H1 (cell line): ENCODE results near the gene NKD2. TPM values are rescaled to one million over a fixed set of nuclear protein-coding genes. Genes with fewer than 3 reads are reported as not detected.
A peak's percentile ranks its signal among the peaks of the same experiment; 100 is the strongest.

Source experiments
- ATF3 ChIP-seq: IDR thresholded peaks from 2 replicates; pipeline ENCODE4 v1.6.1; 2011; ENCODE audit warnings: low read depth, mild to moderate bottlenecking, low read length; ENCODE audit not compliant: insufficient read depth
- BRCA1 ChIP-seq: IDR thresholded peaks from 2 replicates; pipeline ENCODE4 v1.6.1; 2012; ENCODE audit warnings: low read depth, low read length, improper control_type of control experiment
- CBX8 ChIP-seq: fragments of 300-800, 300-1000 bp; sonication (generic); IDR thresholded peaks from 2 replicates; pipeline ENCODE4 v1.7.1; 2016; ENCODE audit warnings: low read depth, low read length, borderline replicate concordance
- CEBPB ChIP-seq: IDR thresholded peaks from 2 replicates; pipeline ENCODE4 v1.6.1; 2012; ENCODE audit warnings: low read depth, low read length
- CREB1 ChIP-seq: IDR thresholded peaks from 2 replicates; pipeline ENCODE4 v1.6.1; 2012; ENCODE audit warnings: inconsistent platforms
- CTCF ChIP-seq, 3 experiments: IDR thresholded peaks; 1 replicate in 2 of 3; 2 replicates in 1 of 3; pipeline versions ENCODE4 v1.5.1 to v1.6.1; 2011; ENCODE audit warnings: low read length in 3 of 3, mild to moderate bottlenecking in 3 of 3, inconsistent platforms in 2 of 3, low read depth in 1 of 3, moderate library complexity in 1 of 3; ENCODE audit not compliant: insufficient read depth in 1 of 3; ENCODE audit errors: control extremely low read depth in 1 of 3
- GABPA ChIP-seq: IDR thresholded peaks from 2 replicates; pipeline ENCODE4 v1.6.1; 2011; ENCODE audit warnings: mild to moderate bottlenecking, low read length, moderate library complexity, borderline replicate concordance; ENCODE audit not compliant: insufficient read depth
- KDM5A ChIP-seq: fragments of 200-600 bp; IDR thresholded peaks from 2 replicates; pipeline ENCODE4 v1.7.1; 2012; ENCODE audit warnings: mild to moderate bottlenecking, low read length, inconsistent platforms, mixed read lengths
- NRF1 ChIP-seq: IDR thresholded peaks from 2 replicates; pipeline ENCODE4 v1.6.1; 2011; ENCODE audit warnings: mild to moderate bottlenecking, low read depth, low read length, improper control_type of control experiment
- RAD21 ChIP-seq, 2 experiments: IDR thresholded peaks in 1 of 2; conservative IDR thresholded peaks in 1 of 2; 2 replicates each; pipeline ENCODE4 v1.6.1; 2011; ENCODE audit warnings: low read depth in 2 of 2, low read length in 2 of 2, improper control_type of control experiment in 1 of 2, inconsistent platforms in 1 of 2, mild to moderate bottlenecking in 1 of 2, moderate library complexity in 1 of 2
- RFX5 ChIP-seq: IDR thresholded peaks from 2 replicates; pipeline ENCODE4 v1.6.1; 2011; ENCODE audit warnings: low read depth, low read length, improper control_type of control experiment, borderline replicate concordance
- RNF2 ChIP-seq: fragments of 200-900, 300-1000 bp; sonication (generic); IDR thresholded peaks from 2 replicates; pipeline ENCODE4 v1.7.1; 2016; ENCODE audit warnings: borderline replicate concordance, low read depth, mild to moderate bottlenecking, antibody characterized with exemption, low read length; ENCODE audit not compliant: poor library complexity, severe bottlenecking; ENCODE audit errors: missing control alignments
- SIRT6 ChIP-seq: IDR thresholded peaks from one replicate; pipeline ENCODE4 v1.7.1; 2012; ENCODE audit warnings: low read length, inconsistent platforms
- SP2 ChIP-seq: IDR thresholded peaks from 2 replicates; pipeline ENCODE4 v1.6.1; 2012; ENCODE audit warnings: mild to moderate bottlenecking, low read length, inconsistent platforms
- SP4 ChIP-seq: IDR thresholded peaks from 2 replicates; pipeline ENCODE4 v1.6.1; 2012; ENCODE audit warnings: low read length, inconsistent platforms
- SRF ChIP-seq: IDR thresholded peaks from 2 replicates; pipeline ENCODE4 v1.6.1; 2011; ENCODE audit warnings: mild to moderate bottlenecking, low read depth, low read length, moderate library complexity
- SUZ12 ChIP-seq: fragments of 200-600 bp; sonication (generic); IDR thresholded peaks from 2 replicates; pipeline ENCODE4 v1.6.1; 2012; ENCODE audit warnings: mild to moderate bottlenecking, inconsistent platforms, low read length, moderate library complexity, mixed read lengths
- TAF7 ChIP-seq: optimal IDR thresholded peaks from 2 replicates; pipeline ENCODE3; 2011; ENCODE audit warnings: low read depth, mild to moderate bottlenecking, inconsistent platforms, low read length, moderate library complexity, borderline replicate concordance
- TBP ChIP-seq: IDR thresholded peaks from 2 replicates; pipeline ENCODE4 v1.6.1; 2011; ENCODE audit warnings: low read depth, low read length, improper control_type of control experiment
- TCF12 ChIP-seq: IDR thresholded peaks from 2 replicates; pipeline ENCODE4 v1.6.1; 2011; ENCODE audit warnings: low read depth, mild to moderate bottlenecking, low read length
- TEAD4 ChIP-seq: IDR thresholded peaks from 2 replicates; pipeline ENCODE4 v1.6.1; 2012; ENCODE audit warnings: low read depth, low read length, inconsistent platforms, mixed read lengths
- USF2 ChIP-seq: IDR thresholded peaks from 2 replicates; pipeline ENCODE4 v1.6.1; 2011; ENCODE audit warnings: low read length, improper control_type of control experiment
- polyA plus RNA-seq, 7 experiments: library from polyadenylated mRNA; depleted of rRNA in 3 of 7; stranded (reverse) in 5 of 7; unstranded in 2 of 7; fragments of >200 nt in 5 of 7; fragments of 200-250 nt in 2 of 7; gene quantifications; 1 replicate in 5 of 7; 2 replicates in 1 of 7; 4 replicates in 1 of 7; pipeline versions ENCODE4 v1.2.1 to v1.2.3, GENCODE V29; 2011 to 2013; ENCODE audit warnings: missing spikeins in 2 of 7, mixed read lengths in 2 of 7
- total RNA-seq: library from RNA; stranded (reverse); fragmentation: NEBNext Ultra II Directional; extraction: Animal tissue kit (Norgen Biotek cat#: 25700); gene quantifications from 2 replicates; pipeline ENCODE4 v1.2.1, GENCODE V29; 2021

NKD2 gene
- total and polyA plus RNA-seq, 2 of the 8 experiments (the other 6 are each of a cell fraction or from before 2014, with no cell fraction given) = 5.5 to 7.9 TPM

GRCh38 chr5:1011226-1011631, 2.6 kb downstream of the NKD2 start (continued):
- TF ChIP-seq RNF2 (no peak), ATF3 (no peak), USF2 (no peak), NRF1 (no peak), CTCF (IDR thresholded peaks at IDR 0.05; ENCODE audit: control extremely low read depth in 1 of 3, insufficient read depth in 1 of 3, low read depth in 1 of 3, low read length in 3 of 3) (peak in 2 of 3 experiments; percentile 81 to 96; a peak in 3 of 4 replicates), RFX5 (no peak), GABPA (peak; percentile 19; the same call in 1 of the 2 replicates), SUZ12 (no peak), TAF7 (no peak), BRCA1 (no peak), CEBPB (no peak), RAD21 (IDR thresholded peaks at IDR 0.05 in 1 of 2, conservative IDR thresholded peaks at IDR 0.05 in 1 of 2; ENCODE audit: low read depth in 2 of 2, low read length in 2 of 2) (peak; percentile 57 to 58), SRF (no peak), CREB1 (no peak; the same call in 1 of the 2 replicates), SP2 (no peak), TCF12 (peak; percentile 80; the same call in 1 of the 2 replicates), SIRT6 (no peak), CBX8 (no peak), TEAD4 (peak; percentile 63; the same call in 1 of the 2 replicates), SP4 (no peak), KDM5A (no peak), TBP (no peak)
